ENCODE measurements around the gene ADAM12. TPM values are rescaled to one million over a fixed set of nuclear protein-coding genes. Genes with fewer than 3 reads are reported as not detected.

The ADAM12 gene
- total RNA-seq, 1 experiment from 2014 or later: not detected

DNA sequence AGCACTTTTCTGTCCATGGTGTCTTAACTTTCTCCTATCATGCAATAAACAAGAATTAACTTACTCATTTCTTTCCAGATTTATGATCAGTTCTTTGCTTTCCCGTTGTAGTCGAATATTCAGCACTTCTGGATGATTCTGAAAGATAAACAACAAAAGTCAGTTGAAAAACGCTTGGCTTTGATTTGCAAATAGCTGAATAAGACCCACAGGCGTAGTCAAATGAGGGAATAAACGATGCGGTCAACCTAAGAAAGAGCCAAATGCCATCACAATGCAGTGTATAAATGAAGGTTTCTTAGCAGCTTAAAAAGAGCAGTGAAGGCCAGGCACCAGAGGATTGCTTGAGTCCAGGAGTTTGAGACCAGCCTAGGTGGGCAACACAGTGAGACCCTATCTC is 109.4 kb downstream of the ADAM12 start:
- ChIA-PET CTCF (no interaction called here), POLR2A (no interaction called here), RAD21 (ENCODE audit: low non-redundant PET in 1 of 2, low total read pairs in 2 of 2, uncharacterized antibody in 2 of 2, unreplicated experiment in 2 of 2) (no interaction called here)
- Histone ChIP-seq H3K9me3 (ENCODE audit: control insufficient read depth in 1 of 2, insufficient read depth in 1 of 2, low read depth in 1 of 2, low read length in 2 of 2) (no peaks in the 10 kb centered on the region), H3K4me3 (replicated peaks in 1 of 2; ENCODE audit: low read depth in 1 of 2, low read length in 2 of 2) (no peak overlapping the region), H3K4me1 (ENCODE audit: control insufficient read depth in 1 of 2, insufficient read depth in 2 of 2, low read length in 2 of 2) (no peaks in the 10 kb centered on the region), H2AFZ (ENCODE audit: low read depth, low read length, poor library complexity, severe bottlenecking) (no peak overlapping the region), H3K36me3 (ENCODE audit: control insufficient read depth in 1 of 2, insufficient read depth in 2 of 2, low read length in 2 of 2) (no peaks in the 10 kb centered on the region), H3K9me2 (ENCODE audit: insufficient read depth) (no peaks in the 10 kb centered on the region), H3K79me2 (ENCODE audit: insufficient read depth, low read length) (no peaks in the 10 kb centered on the region), H3K4me2 (ENCODE audit: low read length) (no peak overlapping the region), H3K9ac (ENCODE audit: low read length) (no peak overlapping the region), H4K20me1 (ENCODE audit: insufficient read depth) (no peaks in the 10 kb centered on the region), H3K27ac (ENCODE audit: low read depth, low read length) (no peak overlapping the region), H3K27me3 (ENCODE audit: insufficient read depth, low read length) (peaks cover 55% of the 10 kb centered on the region)
- TF ChIP-seq, protein P1, sequence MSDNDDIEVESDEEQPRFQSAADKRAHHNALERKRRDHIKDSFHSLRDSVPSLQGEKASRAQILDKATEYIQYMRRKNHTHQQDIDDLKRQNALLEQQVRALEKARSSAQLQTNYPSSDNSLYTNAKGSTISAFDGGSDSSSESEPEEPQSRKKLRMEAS (IDR thresholded peaks at IDR 0.05): no peak
- TF ChIP-seq ELF1 (IDR thresholded peaks at IDR 0.05; ENCODE audit: borderline replicate concordance, low read depth): no peak
- no peak for TF ChIP-seq YY1 (IDR thresholded peaks at IDR 0.05; ENCODE audit: extremely low read depth, insufficient replicate concordance, low read depth, low read length)
- no peak for TF ChIP-seq EZH2phosphoT487 (IDR thresholded peaks at IDR 0.05; ENCODE audit: borderline replicate concordance)
- TF ChIP-seq EGR1 (IDR thresholded peaks at IDR 0.05; ENCODE audit: low read depth): no peak
- TF ChIP-seq RAD21 (IDR thresholded peaks at IDR 0.05; ENCODE audit: low read depth): no peak
- no peak for TF ChIP-seq TCF7L2 (IDR thresholded peaks at IDR 0.05; ENCODE audit: borderline replicate concordance, extremely low read depth, insufficient read depth, insufficient read length)
- no peak for TF ChIP-seq SRF (IDR thresholded peaks at IDR 0.05; ENCODE audit: low read depth)
- TF ChIP-seq, protein P2, sequence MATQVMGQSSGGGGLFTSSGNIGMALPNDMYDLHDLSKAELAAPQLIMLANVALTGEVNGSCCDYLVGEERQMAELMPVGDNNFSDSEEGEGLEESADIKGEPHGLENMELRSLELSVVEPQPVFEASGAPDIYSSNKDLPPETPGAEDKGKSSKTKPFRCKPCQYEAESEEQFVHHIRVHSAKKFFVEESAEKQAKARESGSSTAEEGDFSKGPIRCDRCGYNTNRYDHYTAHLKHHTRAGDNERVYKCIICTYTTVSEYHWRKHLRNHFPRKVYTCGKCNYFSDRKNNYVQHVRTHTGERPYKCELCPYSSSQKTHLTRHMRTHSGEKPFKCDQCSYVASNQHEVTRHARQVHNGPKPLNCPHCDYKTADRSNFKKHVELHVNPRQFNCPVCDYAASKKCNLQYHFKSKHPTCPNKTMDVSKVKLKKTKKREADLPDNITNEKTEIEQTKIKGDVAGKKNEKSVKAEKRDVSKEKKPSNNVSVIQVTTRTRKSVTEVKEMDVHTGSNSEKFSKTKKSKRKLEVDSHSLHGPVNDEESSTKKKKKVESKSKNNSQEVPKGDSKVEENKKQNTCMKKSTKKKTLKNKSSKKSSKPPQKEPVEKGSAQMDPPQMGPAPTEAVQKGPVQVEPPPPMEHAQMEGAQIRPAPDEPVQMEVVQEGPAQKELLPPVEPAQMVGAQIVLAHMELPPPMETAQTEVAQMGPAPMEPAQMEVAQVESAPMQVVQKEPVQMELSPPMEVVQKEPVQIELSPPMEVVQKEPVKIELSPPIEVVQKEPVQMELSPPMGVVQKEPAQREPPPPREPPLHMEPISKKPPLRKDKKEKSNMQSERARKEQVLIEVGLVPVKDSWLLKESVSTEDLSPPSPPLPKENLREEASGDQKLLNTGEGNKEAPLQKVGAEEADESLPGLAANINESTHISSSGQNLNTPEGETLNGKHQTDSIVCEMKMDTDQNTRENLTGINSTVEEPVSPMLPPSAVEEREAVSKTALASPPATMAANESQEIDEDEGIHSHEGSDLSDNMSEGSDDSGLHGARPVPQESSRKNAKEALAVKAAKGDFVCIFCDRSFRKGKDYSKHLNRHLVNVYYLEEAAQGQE (IDR thresholded peaks at IDR 0.05; ENCODE audit: low read depth): no peak
- no peak for TF ChIP-seq POLR2AphosphoS5 (IDR thresholded peaks at IDR 0.05; ENCODE audit: low read depth, low read length)
- no peak for TF ChIP-seq SIN3A (IDR thresholded peaks at IDR 0.05; ENCODE audit: low read depth)
- TF ChIP-seq ZFX (IDR thresholded peaks at IDR 0.05): no peak
- TF ChIP-seq, protein P3, sequence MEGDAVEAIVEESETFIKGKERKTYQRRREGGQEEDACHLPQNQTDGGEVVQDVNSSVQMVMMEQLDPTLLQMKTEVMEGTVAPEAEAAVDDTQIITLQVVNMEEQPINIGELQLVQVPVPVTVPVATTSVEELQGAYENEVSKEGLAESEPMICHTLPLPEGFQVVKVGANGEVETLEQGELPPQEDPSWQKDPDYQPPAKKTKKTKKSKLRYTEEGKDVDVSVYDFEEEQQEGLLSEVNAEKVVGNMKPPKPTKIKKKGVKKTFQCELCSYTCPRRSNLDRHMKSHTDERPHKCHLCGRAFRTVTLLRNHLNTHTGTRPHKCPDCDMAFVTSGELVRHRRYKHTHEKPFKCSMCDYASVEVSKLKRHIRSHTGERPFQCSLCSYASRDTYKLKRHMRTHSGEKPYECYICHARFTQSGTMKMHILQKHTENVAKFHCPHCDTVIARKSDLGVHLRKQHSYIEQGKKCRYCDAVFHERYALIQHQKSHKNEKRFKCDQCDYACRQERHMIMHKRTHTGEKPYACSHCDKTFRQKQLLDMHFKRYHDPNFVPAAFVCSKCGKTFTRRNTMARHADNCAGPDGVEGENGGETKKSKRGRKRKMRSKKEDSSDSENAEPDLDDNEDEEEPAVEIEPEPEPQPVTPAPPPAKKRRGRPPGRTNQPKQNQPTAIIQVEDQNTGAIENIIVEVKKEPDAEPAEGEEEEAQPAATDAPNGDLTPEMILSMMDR (IDR thresholded peaks at IDR 0.05 in 2 of 3, conservative IDR thresholded peaks at IDR 0.05 in 1 of 3; ENCODE audit: borderline replicate concordance in 1 of 3, insufficient read depth in 1 of 3, low read depth in 2 of 3, low read length in 2 of 3): no peak
- TF ChIP-seq CEBPB (IDR thresholded peaks at IDR 0.05; ENCODE audit: low read depth): no peak
- TF ChIP-seq JUND (IDR thresholded peaks at IDR 0.05): no peak
- ATAC-seq: no peak
- DNase-seq (ENCODE audit: low read depth, low spot score): no peak
- intact Hi-C loops (cut with micrococcal nuclease): no loop called here
- no TSS peak for BruUV-seq (replicated peaks)
